Panc1 (cell line): ENCODE measurements around the gene PPM1F.

Experiments used
- POLR2AphosphoS5 ChIP-seq: IDR thresholded peaks from 2 replicates; pipeline ENCODE4 v1.6.1; 2012; ENCODE audit warnings: mild to moderate bottlenecking, low read depth, low read length, moderate library complexity
- SIN3A ChIP-seq: IDR thresholded peaks from 2 replicates; pipeline ENCODE4 v1.6.1; 2012; ENCODE audit warnings: low read depth, mild to moderate bottlenecking, low read length, moderate library complexity, borderline replicate concordance; ENCODE audit not compliant: insufficient read depth
- TCF7L2 ChIP-seq: IDR thresholded peaks from 2 replicates; pipeline ENCODE4 v1.6.1; 2011; ENCODE audit warnings: mild to moderate bottlenecking, low read depth, low read length, inconsistent platforms
- TF ChIP-seq, protein P1 (sequence below): fragments of 450-650 bp; IDR thresholded peaks from 2 replicates; pipeline ENCODE4 v1.5.1; 2017; ENCODE audit warnings: mild to moderate bottlenecking
- TF ChIP-seq, protein P2 (sequence below), 2 experiments: IDR thresholded peaks; 2 replicates each; pipeline ENCODE4 v1.6.1; 2011 to 2012; ENCODE audit warnings: low read depth in 2 of 2, control low read depth in 1 of 2, low read length in 1 of 2, mild to moderate bottlenecking in 1 of 2, moderate library complexity in 1 of 2; ENCODE audit not compliant: insufficient read depth in 1 of 2

DNA sequence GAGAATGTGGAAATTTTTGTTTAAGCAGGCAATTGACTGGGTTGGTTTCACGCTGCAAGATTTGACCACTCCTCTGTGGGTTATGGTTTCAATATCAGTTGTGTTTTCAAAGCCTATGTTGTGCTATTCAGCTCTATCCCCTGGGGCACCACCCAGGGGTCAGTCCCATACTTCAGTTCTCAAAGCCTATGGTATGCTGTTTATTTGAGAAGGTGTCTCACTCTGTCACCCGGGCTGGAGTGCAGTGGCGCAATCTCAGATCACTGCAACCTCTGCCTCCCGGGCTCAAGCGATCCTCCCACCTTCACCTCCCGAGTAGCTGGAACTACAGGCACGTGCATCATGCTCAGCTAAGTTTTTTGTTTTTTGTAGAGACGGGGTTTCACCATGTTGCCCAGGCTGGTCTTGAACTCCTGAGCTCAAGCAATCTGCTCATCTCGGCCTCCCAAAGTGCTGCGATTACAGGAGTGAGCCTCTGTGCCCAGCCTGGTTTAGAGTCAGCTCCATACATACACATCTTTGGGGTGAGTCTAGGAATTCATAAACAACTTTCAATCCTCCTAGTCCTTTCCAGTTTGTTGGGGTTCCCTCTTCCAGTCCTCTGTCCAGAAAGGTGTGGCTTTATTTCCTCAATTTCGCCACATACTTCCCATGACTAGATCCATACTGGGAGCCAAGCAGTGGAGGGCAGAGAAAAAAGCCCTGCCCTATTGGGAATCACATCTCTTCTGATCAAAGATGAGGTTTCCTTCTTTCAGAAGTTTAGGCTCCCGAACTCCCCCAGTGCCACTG is 50.2 kb downstream of the PPM1F start:
- TF ChIP-seq, protein P1, sequence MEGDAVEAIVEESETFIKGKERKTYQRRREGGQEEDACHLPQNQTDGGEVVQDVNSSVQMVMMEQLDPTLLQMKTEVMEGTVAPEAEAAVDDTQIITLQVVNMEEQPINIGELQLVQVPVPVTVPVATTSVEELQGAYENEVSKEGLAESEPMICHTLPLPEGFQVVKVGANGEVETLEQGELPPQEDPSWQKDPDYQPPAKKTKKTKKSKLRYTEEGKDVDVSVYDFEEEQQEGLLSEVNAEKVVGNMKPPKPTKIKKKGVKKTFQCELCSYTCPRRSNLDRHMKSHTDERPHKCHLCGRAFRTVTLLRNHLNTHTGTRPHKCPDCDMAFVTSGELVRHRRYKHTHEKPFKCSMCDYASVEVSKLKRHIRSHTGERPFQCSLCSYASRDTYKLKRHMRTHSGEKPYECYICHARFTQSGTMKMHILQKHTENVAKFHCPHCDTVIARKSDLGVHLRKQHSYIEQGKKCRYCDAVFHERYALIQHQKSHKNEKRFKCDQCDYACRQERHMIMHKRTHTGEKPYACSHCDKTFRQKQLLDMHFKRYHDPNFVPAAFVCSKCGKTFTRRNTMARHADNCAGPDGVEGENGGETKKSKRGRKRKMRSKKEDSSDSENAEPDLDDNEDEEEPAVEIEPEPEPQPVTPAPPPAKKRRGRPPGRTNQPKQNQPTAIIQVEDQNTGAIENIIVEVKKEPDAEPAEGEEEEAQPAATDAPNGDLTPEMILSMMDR = no peak
- TF ChIP-seq, protein P2, sequence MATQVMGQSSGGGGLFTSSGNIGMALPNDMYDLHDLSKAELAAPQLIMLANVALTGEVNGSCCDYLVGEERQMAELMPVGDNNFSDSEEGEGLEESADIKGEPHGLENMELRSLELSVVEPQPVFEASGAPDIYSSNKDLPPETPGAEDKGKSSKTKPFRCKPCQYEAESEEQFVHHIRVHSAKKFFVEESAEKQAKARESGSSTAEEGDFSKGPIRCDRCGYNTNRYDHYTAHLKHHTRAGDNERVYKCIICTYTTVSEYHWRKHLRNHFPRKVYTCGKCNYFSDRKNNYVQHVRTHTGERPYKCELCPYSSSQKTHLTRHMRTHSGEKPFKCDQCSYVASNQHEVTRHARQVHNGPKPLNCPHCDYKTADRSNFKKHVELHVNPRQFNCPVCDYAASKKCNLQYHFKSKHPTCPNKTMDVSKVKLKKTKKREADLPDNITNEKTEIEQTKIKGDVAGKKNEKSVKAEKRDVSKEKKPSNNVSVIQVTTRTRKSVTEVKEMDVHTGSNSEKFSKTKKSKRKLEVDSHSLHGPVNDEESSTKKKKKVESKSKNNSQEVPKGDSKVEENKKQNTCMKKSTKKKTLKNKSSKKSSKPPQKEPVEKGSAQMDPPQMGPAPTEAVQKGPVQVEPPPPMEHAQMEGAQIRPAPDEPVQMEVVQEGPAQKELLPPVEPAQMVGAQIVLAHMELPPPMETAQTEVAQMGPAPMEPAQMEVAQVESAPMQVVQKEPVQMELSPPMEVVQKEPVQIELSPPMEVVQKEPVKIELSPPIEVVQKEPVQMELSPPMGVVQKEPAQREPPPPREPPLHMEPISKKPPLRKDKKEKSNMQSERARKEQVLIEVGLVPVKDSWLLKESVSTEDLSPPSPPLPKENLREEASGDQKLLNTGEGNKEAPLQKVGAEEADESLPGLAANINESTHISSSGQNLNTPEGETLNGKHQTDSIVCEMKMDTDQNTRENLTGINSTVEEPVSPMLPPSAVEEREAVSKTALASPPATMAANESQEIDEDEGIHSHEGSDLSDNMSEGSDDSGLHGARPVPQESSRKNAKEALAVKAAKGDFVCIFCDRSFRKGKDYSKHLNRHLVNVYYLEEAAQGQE (IDR thresholded peaks at IDR 0.05; ENCODE audit: insufficient read depth in 1 of 2, low read depth in 2 of 2, low read length in 1 of 2) = no peak
- no peak for TF ChIP-seq POLR2AphosphoS5
- no peak for TF ChIP-seq SIN3A
- TF ChIP-seq TCF7L2 = no peak
